Measurements from ENCODE around the gene EDC3.

- TF ChIP-seq CTCF (IDR thresholded peaks at IDR 0.05) (no peak), POLR2AphosphoS5 (IDR thresholded peaks at IDR 0.05) (no peak)
These were observed 37.0 kb upstream of the EDC3 start for GRCh38 chr15:74732846-74733245.
